ENCODE measurements around the gene MAP2K3.

GRCh38 chr17:21248500-21248899, 36.0 kb upstream of the MAP2K3 start:
- TF ChIP-seq CTCF (conservative IDR thresholded peaks at IDR 0.05) (no peak), EZH2 (IDR thresholded peaks at IDR 0.05; ENCODE audit: low read depth) (no peak)

All from PC-9 (cell line).